HG02970 (cell line): ENCODE data around the gene SUN5.

Source experiments
- ATAC-seq: cut with Tn5 transposase; IDR thresholded peaks from one replicate; pipeline ENCODE4 v1.9.1; 2021; ENCODE audit warnings: mild to moderate bottlenecking, moderate library complexity, moderate number of reproducible peaks; ENCODE audit not compliant: unreplicated experiment, low FRiP score

Gene SUN5

DNA sequence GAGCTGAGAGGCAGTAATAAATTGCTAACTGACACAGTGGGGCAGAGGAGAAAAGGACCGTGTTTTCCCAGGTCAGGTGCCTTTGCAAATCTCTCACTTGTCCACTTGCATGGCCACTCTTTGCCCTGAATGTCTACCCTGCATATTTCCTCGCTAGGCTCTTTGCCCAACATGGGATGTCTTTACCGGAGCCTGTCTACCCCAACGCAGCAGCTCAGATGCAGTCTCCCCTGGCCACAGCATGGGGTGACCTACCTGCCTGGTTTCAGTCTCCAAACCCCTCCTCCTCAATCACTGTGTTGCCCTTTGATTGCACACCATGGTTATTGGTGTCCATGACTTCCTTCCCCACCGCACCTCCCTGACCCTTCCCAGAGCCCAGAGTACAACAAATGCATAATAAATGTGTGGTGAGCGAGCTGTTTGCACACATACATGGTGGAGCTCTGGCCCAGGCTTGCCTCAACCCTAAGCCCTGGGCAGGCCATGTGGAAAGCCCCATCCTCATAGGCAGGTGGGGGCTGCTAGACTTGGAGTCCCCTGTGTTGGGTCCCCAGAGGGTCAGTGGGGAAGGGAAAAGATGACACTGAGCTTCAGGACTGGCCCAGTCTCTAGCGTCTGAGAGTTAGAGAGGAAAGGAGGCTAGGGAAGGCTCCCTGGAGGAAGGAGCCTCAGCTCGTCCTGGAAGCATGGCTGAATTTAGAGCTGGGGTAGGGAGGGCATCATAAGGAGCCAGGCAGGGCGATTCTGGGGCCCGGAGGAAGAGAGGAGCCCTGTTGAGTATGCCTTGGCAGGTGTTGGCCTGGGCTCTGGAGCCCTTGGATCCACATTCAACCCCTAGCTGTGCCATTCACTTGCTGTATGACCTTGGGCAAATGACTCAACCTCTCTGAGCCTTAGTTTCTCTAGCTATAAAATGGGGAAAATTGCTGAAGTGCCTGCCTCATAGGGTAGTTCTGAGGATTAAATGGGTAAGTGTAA, 22.8 kb upstream of the SUN5 start:
- no peak for ATAC-seq

DNA sequence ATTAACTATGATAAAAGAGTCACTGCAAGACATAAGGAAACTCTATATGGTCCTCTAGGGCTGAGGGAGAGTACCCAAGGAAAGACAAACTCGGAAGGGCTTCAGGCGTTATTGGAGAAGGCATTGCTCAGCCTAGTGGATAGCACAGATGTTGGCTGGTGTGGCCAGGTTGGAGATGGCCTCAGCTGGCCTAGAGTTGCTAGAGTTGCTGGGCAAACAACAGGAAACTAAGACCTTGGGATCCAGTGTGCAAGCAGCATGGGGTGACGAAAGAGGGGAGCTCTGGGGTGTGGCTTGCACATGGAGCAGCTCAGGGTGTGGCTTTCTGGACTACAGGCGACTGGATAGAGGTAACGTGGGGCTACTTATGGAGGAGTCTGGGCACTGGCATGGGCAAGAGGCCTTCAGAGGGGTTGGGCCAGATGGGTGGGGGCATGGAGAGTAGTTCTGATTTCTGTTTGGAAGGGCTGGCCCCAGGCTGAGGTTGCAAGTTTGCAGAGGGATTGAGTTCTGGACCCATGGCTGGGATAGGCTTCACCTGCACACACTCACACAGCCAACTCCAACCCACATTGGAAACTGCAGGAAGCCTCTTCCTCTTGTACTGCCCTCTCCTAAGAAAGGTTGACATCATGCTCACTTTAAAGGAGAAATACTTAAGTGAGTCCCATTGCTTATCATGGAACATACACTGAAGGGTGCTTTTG, 22.0 kb upstream of the SUN5 start:
- no peak for ATAC-seq

DNA sequence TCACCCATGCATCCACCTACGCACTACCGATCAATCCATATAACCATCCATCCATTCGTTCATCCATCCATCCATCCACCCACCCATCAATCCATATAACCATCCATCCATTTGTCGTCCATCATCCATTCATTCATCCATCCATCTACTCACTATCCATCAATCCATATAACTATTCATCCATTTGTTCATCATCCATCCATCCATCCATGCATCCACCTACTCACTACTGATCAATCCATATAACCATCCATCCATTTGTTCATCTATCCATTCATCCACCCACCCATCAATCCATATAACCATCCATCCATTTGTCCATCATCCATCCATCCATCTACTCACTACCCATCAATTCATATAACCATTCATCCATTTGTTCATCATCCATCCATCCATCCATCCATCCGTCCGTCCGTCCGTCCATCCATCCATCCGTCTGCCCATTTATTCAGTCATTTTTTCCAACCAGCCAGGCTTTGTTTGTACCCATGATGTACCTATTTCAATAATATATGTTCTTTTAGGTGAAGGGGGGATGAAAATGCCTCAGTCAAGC, 21.2 kb upstream of the SUN5 start:
- ATAC-seq = no peak

DNA sequence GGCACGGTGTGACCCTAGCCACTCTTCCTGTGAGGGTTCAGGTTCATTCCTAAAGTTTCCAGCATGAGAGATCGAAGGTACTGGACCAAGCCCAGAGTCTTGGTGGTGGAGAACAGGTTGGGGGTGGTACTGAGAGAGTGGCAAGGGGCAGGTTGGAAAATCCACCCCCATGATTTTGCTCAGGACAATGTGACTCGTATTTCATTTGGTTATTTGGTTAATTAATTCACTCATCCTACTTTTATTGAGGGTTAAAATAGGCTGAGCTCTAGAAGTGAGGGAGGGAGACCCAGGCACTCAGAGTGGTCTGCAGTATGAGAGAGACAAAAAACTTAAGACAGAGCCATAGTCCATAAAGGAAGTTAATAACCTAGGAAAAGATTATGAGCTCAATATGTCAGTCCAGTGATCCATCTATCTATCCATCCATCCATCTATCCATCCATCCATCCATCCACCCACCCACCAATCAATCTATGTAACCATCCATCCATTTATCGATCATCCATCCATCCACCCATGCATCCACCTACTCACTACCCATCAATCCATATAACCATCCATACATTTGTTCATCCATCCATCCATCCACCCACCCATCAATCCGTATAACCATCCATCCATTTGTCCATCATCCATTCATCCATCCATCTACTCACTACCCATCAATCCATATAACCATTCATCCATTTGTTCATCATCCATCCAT, 20.5 kb upstream of the SUN5 start:
- no peak for ATAC-seq

DNA sequence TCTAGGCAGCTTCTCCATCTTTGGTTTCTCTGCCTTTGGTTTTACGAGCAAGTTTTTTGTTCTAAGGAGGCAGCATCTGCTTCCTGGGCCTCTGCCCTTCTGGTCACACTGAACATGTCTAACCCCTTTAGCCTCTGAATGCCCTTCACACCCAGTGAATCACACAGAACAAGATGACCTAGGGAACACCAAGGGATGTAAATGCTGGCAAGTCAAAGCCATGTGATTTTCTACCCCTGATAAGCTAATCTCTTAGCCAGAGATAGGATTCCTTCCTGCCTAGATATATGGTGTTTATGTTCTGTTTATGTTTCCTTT, 20.0 kb upstream of the SUN5 start:
- ATAC-seq = no peak

DNA sequence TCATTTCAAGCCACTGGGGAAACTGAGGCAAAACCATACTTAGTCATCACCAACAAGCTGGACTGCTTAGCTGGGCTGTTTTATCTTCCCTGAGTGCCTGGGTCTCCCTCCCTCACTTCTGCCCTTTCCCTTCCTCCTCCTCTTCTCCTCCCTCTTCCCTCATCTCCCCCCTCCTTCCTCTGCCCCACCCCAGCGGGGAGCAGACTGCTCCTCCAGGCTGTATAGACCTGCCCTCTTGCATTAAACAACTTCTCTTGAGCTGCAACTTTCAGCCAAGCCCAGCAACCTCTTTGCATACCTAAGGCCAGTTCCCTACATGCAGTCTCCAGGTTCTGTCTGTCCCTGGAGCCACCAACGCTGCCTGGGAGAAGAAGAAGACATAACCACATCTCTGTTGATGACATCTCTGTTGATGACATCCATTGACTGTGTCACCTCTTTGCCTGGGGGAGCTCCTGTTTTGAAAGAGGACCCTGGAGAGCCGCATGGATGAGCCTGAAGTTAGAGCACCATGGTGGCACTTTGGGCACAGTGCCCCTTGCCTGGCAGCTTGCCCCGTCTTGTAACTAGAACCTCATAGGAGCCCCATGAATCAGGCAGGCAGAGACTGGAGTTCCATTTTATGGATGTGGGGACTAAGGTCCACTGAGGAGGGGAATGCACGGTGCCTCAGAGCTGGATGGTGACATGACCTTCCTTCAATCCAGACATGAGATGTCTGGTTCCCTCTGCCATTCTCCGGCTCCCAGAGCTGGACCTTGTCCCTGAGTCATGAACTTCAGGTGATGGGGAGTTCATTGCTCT, 19.4 kb upstream of the SUN5 start:
- no peak for ATAC-seq

DNA sequence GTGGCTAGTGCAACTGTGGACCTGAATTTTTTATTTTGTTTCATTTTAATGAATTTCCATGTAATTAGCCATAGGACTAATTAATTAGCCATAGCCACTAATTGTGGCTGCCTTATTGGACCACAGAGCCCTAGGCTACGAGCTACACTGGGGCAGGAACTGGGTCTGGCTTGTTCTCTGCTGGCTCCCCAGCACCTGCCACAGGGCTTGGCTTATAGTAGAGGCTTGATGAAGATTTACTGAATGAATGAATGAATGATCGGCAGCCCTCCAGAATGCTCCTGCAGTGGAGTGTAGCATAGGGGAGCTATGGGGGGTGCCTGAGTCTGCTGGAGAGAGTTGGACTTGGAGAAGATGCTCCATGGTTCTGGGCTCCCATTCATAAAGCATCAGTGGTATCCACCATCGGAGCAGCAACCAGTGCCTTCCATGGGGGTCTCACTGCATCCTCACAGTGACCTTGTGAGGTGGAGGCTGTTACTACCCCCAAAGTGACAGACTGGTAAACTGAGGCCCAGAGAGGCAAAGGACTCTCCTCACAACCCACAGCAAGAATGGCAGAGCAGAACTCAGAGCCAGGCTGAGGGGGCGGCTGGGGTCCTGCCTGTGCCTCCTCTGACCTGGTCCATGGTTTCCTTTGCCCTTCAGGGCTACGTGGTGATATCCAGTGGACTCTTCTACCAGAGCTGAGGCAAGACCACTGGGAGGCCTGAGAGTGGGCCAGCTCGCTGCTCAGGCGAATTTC, 18.6 kb upstream of the SUN5 start:
- no peak for ATAC-seq

DNA sequence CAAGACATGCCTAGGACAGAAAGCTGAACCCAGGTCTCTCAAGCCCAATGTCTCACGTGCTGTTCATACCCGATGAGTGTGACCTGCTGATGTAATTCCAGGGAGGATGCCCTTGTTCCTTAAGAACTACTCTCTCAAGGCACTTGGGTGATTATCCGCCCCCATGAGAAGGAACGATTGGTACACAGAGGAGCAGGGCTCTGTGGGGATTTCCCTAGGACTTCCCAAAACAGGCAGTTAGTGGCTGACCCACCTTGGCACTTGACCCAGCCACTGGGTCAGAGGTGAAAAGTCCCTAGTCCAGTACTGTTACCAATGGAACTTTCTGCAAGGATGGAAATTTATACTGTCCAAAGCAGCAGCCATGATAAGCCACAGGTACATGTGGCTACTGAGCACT, 18.1 kb upstream of the SUN5 start:
- ATAC-seq = no peak

DNA sequence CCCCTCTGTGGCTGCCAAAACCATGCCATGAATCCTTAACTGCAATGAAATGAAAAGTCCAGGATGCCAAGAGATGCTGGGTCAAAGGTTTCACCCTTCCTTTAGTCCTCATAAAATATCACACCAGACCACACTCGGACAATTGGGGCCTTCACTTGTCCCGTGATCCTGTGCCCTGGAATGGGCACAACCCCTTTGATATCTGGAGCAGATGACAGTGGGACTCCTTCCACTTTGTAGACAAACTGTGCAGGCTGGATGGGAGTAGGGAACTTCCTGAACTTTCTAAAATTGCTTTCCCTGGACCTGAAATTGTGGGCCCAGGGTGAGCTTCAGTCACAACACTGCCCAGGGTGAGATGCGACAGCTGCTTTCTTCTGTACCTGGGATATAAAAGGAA, 17.6 kb upstream of the SUN5 start:
- ATAC-seq = no peak

DNA sequence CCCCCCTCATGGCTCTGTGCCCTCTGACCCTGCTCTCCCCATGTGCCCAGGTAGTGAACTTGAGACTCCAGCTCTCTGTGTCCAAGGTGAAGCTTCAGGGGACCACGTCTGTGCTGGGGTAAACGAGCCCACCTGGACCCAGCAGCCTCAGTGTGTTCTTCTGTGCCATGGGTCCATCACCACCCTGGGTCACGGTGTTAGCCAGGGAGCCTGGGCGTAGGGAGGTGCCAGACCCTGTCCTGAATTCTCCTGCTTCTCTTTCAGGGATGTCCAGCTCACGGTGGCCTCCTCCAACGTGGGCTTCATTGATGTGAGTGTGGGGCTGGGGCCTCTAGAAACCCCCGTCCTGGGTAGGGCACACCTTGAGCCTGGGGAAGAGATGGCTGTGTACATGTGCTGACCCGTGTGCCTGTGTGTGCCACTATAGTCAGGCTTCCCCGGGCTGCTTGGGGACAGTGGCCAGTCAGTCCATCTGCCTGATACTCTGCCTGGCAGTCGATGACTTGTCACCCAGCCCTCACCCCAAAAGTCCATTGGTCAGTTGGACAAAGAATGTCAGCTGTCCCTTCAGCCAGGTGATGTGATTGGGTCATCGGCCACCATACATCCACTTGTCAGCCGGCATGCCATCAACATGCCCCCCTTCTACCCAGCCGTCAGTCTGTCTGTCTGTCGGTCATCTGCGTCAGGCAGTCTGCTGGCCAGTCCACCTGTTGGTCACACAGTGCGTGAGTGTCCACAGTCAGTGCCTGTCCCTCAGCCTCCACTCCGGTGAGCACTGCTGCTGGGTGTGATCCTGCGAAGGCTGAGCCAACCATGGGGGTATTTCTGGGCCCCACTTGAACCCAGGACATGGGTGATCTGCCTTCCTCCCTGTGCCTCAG, 16.3 kb upstream of the SUN5 start:
- ATAC-seq = no peak

DNA sequence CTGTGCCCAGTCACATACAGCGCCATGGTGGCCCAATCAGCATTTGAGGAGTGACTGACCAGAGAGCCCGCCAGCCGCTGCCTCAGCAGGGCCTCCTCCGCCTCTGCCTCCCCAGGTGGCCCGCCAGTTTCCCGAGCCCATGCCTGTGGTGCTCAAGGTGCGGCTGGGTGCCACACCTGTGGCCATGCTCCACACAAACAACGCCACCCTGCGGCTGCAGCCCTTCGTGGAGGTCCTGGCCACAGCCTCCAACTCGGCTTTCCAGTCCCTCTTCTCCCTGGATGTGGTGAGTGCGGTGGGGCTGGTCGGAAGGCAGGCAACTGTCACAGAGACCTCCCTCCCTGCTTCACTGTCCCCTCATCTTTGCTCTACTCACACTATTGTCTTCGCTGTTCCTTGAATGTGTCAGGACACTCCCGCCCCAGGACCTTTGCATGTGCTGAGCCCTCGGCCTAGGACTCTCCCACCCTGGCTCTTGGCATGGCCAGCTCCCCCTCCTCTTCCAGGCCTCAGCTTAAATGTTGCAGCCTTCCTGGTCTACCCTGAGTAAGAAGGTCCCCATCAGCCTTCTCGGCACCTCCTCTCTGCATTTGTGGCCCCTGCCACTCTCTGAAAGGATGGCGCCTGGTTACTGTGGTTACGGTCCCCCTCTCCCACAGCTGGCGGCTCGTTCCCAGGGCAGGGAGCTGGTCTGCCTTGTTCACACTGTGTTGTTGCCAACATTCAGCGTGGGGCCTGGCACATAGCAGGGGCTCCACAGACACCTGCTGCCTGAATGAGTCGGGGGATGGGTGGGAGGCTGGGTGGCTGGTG, 15.4 kb upstream of the SUN5 start:
- ATAC-seq = no peak

DNA sequence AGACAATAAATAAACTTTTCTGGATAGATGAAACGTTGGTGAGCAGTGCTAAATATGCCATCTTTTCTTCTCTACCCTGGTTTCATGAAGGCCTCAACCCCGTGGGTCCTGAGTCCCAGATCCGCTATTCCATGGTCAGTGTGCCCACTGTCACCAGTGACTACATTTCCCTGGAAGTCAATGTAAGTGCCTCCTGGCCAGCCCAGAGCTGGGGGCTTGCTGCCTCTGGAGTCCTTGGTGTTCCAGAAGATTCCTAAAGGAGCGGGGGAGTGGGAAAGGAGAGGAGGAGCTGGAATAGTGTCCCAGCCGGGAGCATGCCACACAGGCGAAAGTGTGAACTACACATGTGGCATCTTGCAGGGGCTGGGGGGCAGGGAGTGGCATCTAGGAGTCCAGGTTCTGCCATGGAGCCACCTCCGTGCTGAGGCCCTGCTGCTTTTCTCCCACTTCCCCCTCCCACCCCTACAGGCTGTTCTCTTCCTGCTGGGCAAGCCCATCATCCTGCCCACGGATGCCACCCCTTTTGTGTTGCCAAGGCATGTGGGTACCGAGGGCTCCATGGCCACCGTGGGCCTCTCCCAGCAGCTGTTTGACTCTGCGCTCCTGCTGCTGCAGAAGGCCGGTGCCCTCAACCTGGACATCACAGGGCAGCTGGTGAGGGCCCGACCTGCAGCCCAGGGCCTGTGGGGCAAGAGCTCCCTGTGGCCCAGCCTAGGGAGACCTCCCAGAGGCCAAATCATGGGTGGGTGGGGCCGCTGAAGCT, 14.1 kb upstream of the SUN5 start:
- ATAC-seq = no peak

DNA sequence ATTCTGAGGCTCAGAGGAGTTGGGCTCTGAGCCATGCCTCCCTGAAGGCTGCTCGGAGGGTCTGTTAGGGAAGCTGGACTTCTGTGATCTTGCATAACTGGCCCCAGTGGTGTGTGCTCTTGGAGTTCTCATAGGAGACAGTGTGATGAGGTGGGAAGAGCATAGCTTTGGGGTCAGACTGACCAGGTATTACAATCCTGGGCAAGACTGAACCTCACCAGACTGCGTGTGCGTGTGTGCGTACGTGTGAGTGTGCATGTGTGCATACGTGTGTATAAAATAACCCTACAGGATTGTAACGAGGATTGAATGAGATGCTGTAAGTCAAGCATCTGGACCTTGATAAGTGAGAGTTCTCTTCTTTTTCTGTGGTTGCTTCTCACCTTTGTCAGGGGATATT, 13.3 kb upstream of the SUN5 start:
- ATAC-seq = no peak

DNA sequence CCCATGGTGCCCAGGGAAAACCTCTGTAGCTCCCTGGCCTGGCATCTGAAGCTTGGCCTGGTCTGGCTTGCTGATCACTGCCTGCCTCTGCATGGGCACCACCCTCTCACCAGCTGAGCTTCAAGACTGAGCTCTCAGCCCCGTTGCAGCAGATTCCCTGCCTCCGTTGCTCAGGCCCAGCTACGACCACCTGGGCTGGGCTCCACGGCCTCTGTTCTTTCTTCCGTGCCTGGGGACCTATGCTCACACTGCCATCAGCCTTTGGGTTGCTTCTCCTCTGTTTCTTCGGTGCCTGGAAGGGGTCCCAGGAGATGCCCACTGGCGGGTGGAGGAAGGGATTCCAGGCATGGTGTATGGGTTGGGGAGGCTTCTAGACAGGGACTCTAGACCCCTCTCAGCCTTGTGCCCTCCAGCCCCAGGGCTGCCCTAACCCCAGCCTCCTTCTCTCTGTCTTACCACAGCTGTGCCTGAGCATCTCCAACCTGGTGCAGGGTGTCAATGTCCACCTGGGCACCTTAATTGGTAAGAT, 12.4 kb upstream of the SUN5 start:
- no peak for ATAC-seq

DNA sequence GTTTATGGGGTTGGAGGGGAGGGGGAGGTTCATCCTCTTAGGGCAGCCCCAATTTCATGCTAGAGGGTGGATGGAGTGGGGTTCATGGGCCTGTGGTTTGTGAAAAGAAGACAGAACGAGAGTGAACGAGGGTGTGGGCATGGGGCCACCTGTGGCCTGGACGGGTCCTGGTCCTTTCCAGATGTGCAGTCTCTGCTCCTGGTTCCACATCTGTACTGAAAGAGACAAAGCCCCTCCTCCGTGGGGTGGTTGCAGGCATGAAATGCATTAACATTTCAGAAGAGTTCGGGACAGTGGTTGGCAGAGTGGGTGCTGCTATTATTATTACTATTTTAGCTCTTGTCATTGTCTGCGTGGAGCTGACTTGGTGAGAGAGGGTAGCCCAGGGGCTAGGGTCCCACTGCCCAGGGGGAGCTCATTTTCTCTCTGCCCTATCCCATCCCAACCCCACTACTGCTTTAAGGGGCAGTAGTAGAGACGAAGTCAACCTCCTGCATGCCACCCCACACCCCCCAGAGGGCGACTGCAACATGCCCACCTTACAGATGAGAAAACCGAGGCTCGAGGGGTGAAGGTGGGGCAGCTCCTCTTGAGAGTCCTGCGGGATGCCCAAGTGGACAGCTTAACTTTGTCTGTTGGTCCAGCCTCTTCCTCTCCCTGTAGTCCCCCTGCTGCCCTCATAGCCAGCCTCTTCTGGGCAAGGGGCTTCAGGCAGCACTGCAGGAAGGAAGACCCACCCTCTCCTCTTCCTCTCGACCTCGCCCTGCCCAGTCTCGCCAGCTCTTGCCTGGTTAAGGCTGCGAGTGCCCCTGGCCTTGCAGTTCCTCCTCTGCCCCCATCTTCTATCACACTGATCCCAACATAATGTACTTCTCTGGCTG, 11.7 kb upstream of the SUN5 start:
- no peak for ATAC-seq

DNA sequence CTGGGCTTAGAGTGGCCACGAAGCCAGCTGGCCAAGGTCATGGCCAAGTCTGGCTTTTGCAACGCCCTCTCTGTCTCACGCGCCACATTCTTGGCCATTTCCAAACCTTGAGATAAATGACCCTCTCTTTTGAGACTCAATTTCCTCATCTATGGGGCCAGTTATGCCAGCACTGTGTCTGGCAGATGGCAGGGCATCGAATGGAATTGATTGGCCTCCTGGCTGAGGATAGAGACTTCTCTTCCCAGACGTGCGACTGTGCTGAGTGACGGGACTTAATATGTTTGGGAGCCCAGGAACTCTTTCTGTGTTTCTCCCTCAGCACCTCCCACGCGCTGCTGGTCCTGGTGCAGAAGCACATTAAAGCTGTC, 10.9 kb upstream of the SUN5 start:
- no peak for ATAC-seq
